ENCODE results near the gene KIF5C. TPM values are rescaled to one million over a fixed set of nuclear protein-coding genes. Genes with fewer than 3 reads are reported as not detected.

The KIF5C gene
- total RNA-seq, 1 donor from 2014 or later, result 673 TPM

DNA sequence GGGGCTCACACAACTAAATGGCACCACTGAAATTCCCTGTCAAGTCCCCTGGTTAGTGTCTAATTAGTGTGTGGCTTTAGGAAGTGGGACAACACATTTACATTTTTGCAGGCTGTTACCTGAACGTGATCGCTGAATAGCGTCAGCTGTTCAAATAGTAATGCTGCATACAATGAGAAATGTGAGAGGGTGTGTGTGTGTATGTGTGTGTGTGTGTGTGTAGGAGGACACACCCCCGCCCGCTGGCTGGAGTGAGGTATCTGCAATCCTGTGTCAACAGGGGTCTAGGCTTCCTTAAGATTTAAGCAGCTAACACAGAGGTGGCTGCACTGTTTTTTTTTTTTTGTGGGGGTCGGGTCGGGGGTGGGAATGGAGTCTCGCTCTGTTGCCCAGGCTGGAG lies 158.7 kb downstream of the KIF5C start:
- Mint-ChIP-seq H3K4me3 (ENCODE audit: unreplicated experiment) (no peak overlapping the region), H3K27ac (ENCODE audit: unreplicated experiment) (no peak overlapping the region), H3K9me3 (ENCODE audit: unreplicated experiment) (peaks cover 8% of the 10 kb centered on the region), H3K27me3 (ENCODE audit: unreplicated experiment) (peaks cover 5% of the 10 kb centered on the region), H3K4me1 (ENCODE audit: low read depth, unreplicated experiment) (no peaks in the 10 kb centered on the region), H3K36me3 (ENCODE audit: unreplicated experiment) (no peaks in the 10 kb centered on the region)
- no peak for DNase-seq
- TF ChIP-seq, protein P1, sequence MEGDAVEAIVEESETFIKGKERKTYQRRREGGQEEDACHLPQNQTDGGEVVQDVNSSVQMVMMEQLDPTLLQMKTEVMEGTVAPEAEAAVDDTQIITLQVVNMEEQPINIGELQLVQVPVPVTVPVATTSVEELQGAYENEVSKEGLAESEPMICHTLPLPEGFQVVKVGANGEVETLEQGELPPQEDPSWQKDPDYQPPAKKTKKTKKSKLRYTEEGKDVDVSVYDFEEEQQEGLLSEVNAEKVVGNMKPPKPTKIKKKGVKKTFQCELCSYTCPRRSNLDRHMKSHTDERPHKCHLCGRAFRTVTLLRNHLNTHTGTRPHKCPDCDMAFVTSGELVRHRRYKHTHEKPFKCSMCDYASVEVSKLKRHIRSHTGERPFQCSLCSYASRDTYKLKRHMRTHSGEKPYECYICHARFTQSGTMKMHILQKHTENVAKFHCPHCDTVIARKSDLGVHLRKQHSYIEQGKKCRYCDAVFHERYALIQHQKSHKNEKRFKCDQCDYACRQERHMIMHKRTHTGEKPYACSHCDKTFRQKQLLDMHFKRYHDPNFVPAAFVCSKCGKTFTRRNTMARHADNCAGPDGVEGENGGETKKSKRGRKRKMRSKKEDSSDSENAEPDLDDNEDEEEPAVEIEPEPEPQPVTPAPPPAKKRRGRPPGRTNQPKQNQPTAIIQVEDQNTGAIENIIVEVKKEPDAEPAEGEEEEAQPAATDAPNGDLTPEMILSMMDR (IDR thresholded peaks at IDR 0.05; ENCODE audit: partially characterized antibody, unreplicated experiment), result no peak

DNA sequence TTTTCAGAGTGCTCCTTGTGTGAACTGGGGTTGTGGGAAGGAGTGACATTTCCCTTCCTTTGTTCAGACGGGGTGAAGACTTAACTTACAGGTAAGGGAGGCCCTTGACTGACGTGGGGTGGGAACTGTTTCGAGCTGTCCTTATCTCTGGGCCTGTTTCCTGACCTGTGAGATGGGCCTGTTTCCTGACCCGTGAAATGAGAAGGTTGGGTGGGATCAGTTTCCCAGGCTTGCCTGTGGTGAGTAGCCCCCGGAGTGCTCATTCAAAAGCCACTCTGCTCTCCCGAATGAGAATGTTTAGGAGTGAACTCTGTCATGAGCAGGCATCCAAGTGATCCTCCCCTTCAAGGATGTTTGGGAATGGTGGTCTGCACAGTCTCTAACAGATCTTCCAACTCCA lies 159.4 kb downstream of the KIF5C start:
- Mint-ChIP-seq H3K27ac (ENCODE audit: unreplicated experiment) (no peak overlapping the region), H3K27me3 (ENCODE audit: unreplicated experiment) (peaks cover 8% of the 10 kb centered on the region), H3K9me3 (ENCODE audit: unreplicated experiment) (peaks cover 5% of the 10 kb centered on the region), H3K4me1 (ENCODE audit: low read depth, unreplicated experiment) (no peaks in the 10 kb centered on the region), H3K36me3 (ENCODE audit: unreplicated experiment) (no peaks in the 10 kb centered on the region), H3K4me3 (ENCODE audit: unreplicated experiment) (no peak overlapping the region)
- TF ChIP-seq, protein P1 (IDR thresholded peaks at IDR 0.05; ENCODE audit: partially characterized antibody, unreplicated experiment), result no peak
- no peak for DNase-seq

DNA sequence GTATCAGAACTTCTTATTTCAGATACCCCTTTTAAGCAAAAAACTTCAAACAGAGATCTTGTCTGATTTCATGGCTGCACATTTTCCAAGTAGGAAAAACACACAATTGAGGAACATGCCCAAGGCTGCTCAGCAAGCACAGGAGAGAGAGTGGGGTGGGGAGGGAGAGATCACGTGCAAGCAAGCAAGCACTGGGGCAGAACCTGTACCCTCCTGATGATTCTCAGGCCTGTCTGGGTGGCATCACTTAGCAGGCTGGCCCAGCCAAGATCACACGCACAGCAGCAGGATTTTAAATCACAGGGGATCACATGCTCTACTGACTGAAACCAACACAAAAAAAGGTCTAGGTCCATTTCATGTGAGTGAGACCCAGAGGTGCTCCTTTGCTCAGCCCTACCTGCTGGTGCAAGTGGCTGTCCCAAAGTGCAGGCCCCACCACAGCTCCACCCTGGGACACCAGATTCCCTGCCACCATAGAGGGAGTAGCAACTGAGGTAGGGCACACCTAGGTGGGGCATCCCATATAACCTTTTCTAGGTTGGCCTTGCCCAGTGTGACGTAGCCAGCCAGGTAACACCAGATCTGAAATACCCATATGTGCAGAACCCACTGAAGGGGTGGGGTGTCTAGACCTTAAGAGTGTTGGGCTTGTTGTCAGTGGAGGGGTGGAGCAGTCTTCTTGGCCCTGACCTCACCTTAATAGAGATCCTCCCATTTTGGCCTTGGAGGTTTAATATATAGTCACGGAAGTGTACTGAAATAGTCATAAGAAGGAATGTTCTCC lies 161.7 kb downstream of the KIF5C start:
- DNase-seq, result no peak
- H3K4me1 Mint-ChIP-seq (ENCODE audit: low read depth, unreplicated experiment), result no peaks in the 10 kb centered on the region
- H3K36me3 Mint-ChIP-seq (ENCODE audit: unreplicated experiment), result no peaks in the 10 kb centered on the region
- no peak overlapping the region for H3K27ac Mint-ChIP-seq (ENCODE audit: unreplicated experiment)
- H3K9me3 Mint-ChIP-seq (ENCODE audit: unreplicated experiment), result peaks cover 2% of the 10 kb centered on the region
- no peak overlapping the region for H3K4me3 Mint-ChIP-seq (ENCODE audit: unreplicated experiment)
- peaks cover 10% of the 10 kb centered on the region for H3K27me3 Mint-ChIP-seq (ENCODE audit: unreplicated experiment)
- TF ChIP-seq, protein P1 (IDR thresholded peaks at IDR 0.05; ENCODE audit: partially characterized antibody, unreplicated experiment), result no peak

DNA sequence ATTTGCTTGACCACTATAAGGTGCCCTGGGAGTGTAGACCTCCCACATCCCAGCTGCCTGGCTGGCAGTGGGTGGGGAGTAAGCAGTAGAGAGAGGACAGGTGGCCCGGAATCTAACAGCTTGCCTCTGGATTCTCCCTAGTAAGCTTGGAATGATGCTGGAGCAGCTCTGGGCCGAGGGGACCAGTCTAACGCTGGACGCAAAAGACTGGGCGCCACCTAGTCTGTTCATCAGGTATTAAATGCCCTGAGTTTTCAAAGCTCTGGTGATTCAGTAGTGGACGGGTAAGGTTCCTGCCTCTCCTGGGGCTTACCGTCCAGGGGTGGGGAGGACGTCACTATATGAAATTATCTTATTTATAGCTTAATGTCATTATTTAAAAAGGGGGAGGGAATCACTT lies 162.8 kb downstream of the KIF5C start:
- Mint-ChIP-seq H3K27ac (ENCODE audit: unreplicated experiment) (no peak overlapping the region), H3K36me3 (ENCODE audit: unreplicated experiment) (no peaks in the 10 kb centered on the region), H3K27me3 (ENCODE audit: unreplicated experiment) (peaks cover 10% of the 10 kb centered on the region), H3K4me3 (ENCODE audit: unreplicated experiment) (peak overlapping the region; percentile 66), H3K4me1 (ENCODE audit: low read depth, unreplicated experiment) (no peaks in the 10 kb centered on the region), H3K9me3 (ENCODE audit: unreplicated experiment) (no peaks in the 10 kb centered on the region)
- DNase-seq, result no peak
- TF ChIP-seq, protein P1 (IDR thresholded peaks at IDR 0.05; ENCODE audit: partially characterized antibody, unreplicated experiment), result no peak

DNA sequence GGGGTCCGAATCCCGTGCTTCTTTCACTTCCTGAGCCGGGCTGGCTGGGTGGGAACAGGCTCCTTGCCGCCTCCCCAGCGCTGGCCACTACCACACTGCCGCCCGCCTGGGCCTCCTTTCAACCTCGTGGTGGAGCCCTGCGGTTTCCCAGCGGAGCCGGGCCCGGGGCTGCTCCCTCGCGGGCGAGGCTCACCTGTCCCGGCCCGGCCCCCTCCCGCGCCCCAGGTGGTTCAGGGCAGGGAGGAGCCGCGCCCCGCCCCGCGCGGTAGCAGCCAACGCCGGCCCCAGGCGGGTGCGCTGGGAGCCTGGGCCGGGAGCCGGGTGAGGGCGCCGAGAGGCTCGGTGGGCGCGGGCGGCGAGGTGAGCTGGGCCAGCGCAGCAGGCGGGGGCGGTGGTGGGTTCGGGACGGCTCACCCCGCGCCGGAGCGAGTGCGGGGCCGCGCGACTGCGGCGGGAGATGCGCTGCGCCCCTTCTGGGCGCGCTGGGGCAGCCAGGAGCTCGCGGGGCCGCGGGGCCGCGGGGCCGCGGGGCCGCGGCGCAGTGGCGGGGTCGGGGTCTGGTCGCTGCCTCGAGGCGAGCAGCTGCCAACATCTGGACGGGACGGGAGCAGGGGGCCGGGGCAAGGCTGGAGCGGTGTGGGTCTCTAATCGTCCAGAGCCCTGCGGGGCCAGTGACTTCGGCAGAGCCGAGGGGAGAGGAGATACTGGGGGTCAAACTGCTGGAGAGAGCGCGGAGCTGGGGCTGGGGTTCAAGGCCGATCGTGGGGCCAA lies 163.6 kb downstream of the KIF5C start, which contains the start of gene LYPD6B:
Gene LYPD6B (plus strand): TSS at position 258 of the 771 bp plus-strand sequence. CDS start 92,250 bp downstream, outside the sequence.
- Mint-ChIP-seq H3K4me3 (ENCODE audit: unreplicated experiment) (peak within 1 kb of the TSS; percentile 79), H3K36me3 (ENCODE audit: unreplicated experiment) (no peaks in the 10 kb centered on the region), H3K27ac (ENCODE audit: unreplicated experiment) (no peak within 1 kb of the TSS), H3K27me3 (ENCODE audit: unreplicated experiment) (peaks cover 10% of the 10 kb centered on the region), H3K4me1 (ENCODE audit: low read depth, unreplicated experiment) (no peaks in the 10 kb centered on the region), H3K9me3 (ENCODE audit: unreplicated experiment) (no peaks in the 10 kb centered on the region)
- DNase-seq, result peak; percentile 52
- TF ChIP-seq, protein P1 (IDR thresholded peaks at IDR 0.05; ENCODE audit: partially characterized antibody, unreplicated experiment), result no peak

Data from glutamatergic neuron (in vitro differentiated cells).